Lower lobe of right lung (tissue), 2 donors: Measurements from ENCODE around the gene LGALSL. TPM values are rescaled to one million over a fixed set of nuclear protein-coding genes. Genes with fewer than 3 reads are reported as not detected.

ENCODE experiments used
- ATAC-seq, 2 donors: fragments of 200-7000 bp; cut with Tn5 transposase; one replicate each; pipeline ENCODE4 v1.9.1; 2020 to 2022; ENCODE audit warnings: mild to moderate bottlenecking in 2 of 2, moderate library complexity in 2 of 2
- DNase-seq: peaks from one replicate; pipeline ENCODE4 v3.0.0-alpha.2; 2020
- H3K27ac ChIP-seq: fragments of 200-600 bp; one replicate; pipeline ENCODE4 v1.8.0; 2022
- H3K27me3 ChIP-seq: fragments of 200-600 bp; one replicate; pipeline ENCODE4 v1.8.0; 2022; ENCODE audit warnings: low read depth
- H3K36me3 ChIP-seq: fragments of 200-600 bp; one replicate; pipeline ENCODE4 v1.8.0; 2022; ENCODE audit warnings: mild to moderate bottlenecking
- H3K4me1 ChIP-seq: fragments of 200-600 bp; one replicate; pipeline ENCODE4 v1.8.0; 2022
- H3K4me3 ChIP-seq: fragments of 200-600 bp; one replicate; pipeline ENCODE4 v1.8.0; 2022; ENCODE audit warnings: mild to moderate bottlenecking
- H3K9me3 ChIP-seq: fragments of 200-600 bp; one replicate; pipeline ENCODE4 v1.8.0; 2022
- intact Hi-C: fragments of 100-400 bp; cut with DNase I; formaldehyde crosslinking; loops from one replicate; pipeline ENCODE4 v1.11.0; 2022
- total RNA-seq: library from RNA; stranded (reverse); fragmentation: NEBNext Ultra II Directional; extraction: Animal tissue kit (Norgen Biotek cat#: 25700); gene quantifications from one replicate; pipeline ENCODE4 v1.2.1, GENCODE V29; 2021
- TF ChIP-seq, protein P1 (sequence below): fragments of 200-600 bp; IDR thresholded peaks from one replicate; pipeline ENCODE4 v1.8.0; 2022; ENCODE audit warnings: antibody characterized with exemption, mild to moderate bottlenecking
- donor health status: DM: no; HTN: yes; CAD: no; lungs with severe emphysema.

LGALSL gene
- total RNA-seq, 1 donor from 2014 or later = 30.8 TPM

DNA sequence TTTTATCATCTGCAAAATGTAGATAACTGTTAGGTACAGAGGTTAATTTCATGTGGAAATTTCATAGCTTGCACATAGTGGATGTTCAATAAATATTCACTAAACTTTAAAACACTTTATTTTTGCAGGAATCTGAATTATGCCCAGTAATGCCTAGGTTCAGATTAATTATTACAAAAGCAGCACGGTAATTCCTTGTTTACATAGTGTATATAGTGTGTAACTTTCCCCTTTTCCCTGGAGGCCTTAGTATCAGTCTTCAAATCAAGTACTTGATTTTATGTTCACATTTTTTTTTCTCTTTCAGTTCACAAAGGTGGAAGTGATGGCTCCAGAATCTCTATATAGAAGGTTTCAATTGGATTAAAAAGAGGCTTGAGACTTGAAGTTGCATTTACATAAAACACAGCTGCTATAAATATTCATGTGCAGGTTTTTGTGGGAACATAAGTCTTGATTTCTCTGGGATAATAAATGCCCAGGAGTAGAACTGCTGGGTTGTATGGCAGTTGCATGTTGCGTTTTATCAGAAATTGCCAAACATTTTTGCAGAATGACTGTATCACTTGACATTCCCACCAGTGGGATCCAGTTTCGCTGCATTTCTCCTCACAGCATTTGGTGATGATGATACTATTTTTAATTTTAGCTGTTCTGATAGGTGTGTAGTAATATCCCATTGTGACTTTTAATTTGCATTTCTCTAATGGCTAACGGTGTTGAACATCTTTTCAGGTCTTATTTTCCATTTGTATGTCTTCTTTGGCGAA lies 27.6 kb upstream of the LGALSL start:
- no peaks in the 10 kb centered on the region for H3K9me3 ChIP-seq
- no peaks in the 10 kb centered on the region for H3K36me3 ChIP-seq
- ATAC-seq (no peak), DNase-seq (no peak)
- no peak overlapping the region for H3K4me3 ChIP-seq
- H3K4me1 ChIP-seq = no peaks in the 10 kb centered on the region
- no peak overlapping the region for H3K27ac ChIP-seq
- TF ChIP-seq, protein P1, sequence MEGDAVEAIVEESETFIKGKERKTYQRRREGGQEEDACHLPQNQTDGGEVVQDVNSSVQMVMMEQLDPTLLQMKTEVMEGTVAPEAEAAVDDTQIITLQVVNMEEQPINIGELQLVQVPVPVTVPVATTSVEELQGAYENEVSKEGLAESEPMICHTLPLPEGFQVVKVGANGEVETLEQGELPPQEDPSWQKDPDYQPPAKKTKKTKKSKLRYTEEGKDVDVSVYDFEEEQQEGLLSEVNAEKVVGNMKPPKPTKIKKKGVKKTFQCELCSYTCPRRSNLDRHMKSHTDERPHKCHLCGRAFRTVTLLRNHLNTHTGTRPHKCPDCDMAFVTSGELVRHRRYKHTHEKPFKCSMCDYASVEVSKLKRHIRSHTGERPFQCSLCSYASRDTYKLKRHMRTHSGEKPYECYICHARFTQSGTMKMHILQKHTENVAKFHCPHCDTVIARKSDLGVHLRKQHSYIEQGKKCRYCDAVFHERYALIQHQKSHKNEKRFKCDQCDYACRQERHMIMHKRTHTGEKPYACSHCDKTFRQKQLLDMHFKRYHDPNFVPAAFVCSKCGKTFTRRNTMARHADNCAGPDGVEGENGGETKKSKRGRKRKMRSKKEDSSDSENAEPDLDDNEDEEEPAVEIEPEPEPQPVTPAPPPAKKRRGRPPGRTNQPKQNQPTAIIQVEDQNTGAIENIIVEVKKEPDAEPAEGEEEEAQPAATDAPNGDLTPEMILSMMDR = no peak
- no peaks in the 10 kb centered on the region for H3K27me3 ChIP-seq
- intact Hi-C loops = no loop called here

DNA sequence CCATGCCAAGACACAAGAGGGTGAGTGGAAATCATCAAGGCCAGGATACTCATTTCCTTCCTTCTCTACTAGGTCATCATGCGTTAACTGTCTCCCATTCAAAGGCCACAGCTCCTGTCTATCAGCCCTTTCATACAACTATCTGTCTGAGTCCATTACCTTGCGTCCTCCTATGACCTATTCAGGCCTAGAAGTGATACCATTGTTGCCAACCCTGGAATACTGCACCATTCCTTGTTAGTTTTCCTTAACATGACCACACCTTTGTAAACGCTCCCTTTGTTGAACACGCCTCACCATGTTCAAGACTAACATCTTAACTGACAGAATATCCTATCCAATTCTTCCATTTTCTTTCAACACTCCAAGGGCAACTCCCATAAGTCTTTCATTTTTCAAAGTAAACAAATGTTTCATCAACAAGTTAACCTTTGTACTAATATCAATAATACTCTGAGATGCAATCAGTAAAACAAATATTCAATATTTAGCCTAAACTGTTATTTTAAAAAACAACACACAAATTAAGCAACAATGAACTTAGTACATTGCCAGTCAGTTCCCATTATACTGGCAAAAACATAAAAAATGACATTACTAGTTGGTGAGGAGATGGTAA lies 19.8 kb upstream of the LGALSL start:
- DNase-seq = no peak
- Histone ChIP-seq H3K4me1 (peaks cover 7% of the 10 kb centered on the region), H3K9me3 (no peaks in the 10 kb centered on the region), H3K4me3 (no peak overlapping the region), H3K36me3 (no peaks in the 10 kb centered on the region), H3K27me3 (no peaks in the 10 kb centered on the region), H3K27ac (no peak overlapping the region)
- intact Hi-C loops = no loop called here
- ATAC-seq = no peak
- TF ChIP-seq, protein P1 = no peak

DNA sequence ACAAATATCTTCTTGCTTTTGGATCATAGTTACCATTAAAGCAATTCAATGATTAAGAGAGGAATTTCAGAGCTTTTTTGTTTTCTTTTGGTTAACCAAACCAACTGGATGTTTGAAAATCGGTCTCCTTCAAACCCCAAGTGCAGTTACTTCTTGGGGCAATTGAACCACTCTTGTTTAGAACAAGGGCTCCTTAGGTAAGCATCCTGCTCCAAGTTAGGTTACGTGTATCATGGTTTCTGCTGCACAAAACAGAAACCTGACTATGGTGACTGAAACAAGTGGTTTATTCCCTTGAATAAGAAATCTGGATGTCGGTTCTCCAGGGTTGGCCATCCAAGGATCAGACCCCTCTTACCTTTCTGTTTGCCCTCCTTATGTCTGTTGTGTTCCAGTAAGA lies 16.1 kb upstream of the LGALSL start:
- ATAC-seq (peak; percentile 51 to 65), DNase-seq (no peak)
- H3K4me1 ChIP-seq = peaks cover 7% of the 10 kb centered on the region
- H3K9me3 ChIP-seq = no peaks in the 10 kb centered on the region
- TF ChIP-seq, protein P1 = no peak
- intact Hi-C loops = no loop called here
- peaks cover 3% of the 10 kb centered on the region for H3K27me3 ChIP-seq
- no peak overlapping the region for H3K27ac ChIP-seq
- no peaks in the 10 kb centered on the region for H3K36me3 ChIP-seq
- H3K4me3 ChIP-seq = no peak overlapping the region

DNA sequence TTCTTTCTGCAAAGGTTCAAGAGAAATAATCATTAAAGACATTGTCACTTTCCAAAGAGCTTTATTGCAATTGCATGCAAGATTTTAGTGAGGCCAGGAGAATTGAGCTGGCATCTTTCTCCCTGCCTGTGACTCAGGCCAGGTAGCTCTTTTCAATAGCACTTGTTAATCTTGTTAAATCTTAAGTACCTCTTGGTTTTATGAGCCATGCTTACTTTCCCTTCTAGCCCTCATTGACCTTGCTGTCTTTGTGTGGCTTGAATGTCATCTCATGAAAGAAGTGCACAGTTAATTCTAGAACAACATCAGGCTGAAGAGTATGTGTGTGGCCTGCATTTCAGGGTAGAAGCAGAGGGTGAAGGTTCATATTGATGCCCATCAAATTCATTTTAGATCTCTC lies 14.8 kb upstream of the LGALSL start:
- no peaks in the 10 kb centered on the region for H3K36me3 ChIP-seq
- intact Hi-C loops = no loop called here
- ATAC-seq = peak; percentile 87 to 95
- peaks cover 7% of the 10 kb centered on the region for H3K4me1 ChIP-seq
- no peak overlapping the region for H3K4me3 ChIP-seq
- H3K27me3 ChIP-seq = peaks cover 3% of the 10 kb centered on the region
- TF ChIP-seq, protein P1 = no peak
- no peak overlapping the region for H3K27ac ChIP-seq
- DNase-seq = no peak
- no peaks in the 10 kb centered on the region for H3K9me3 ChIP-seq

DNA sequence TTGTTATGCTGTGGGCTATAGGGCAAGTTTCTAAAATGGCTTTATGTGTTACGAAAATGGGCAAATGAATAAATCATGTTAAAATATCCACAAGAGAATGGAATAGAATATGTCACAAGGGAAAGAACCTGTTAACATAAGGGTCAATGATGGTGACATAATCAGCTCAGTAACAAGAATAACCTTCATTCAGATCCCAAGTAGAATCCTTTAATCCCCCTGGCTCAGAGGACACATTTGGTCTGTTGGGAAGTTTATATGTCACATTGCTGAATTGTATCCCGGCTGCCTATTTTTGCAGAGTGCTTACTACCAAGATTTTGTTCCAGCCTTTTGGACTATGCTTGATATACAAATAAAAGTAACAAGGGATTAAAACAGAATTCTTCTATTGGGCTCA lies 13.1 kb upstream of the LGALSL start:
- DNase-seq = no peak
- H3K36me3 ChIP-seq = no peaks in the 10 kb centered on the region
- H3K27ac ChIP-seq = no peak overlapping the region
- H3K4me1 ChIP-seq = peaks cover 7% of the 10 kb centered on the region
- peaks cover 3% of the 10 kb centered on the region for H3K27me3 ChIP-seq
- no peaks in the 10 kb centered on the region for H3K9me3 ChIP-seq
- TF ChIP-seq, protein P1 = no peak
- no peak for ATAC-seq
- intact Hi-C loops = no loop called here
- no peak overlapping the region for H3K4me3 ChIP-seq
